Mesendoderm (in vitro differentiated cells): Measurements from ENCODE around the gene SLC6A17.

Experiments used
- DNase-seq: peaks from one replicate; pipeline ENCODE4 v3.0.0; 2013
- H2AK5ac ChIP-seq: 2 replicates; pipeline ENCODE4 v1.6.1; 2013; ENCODE audit warnings: low read length, inconsistent platforms
- H2BK120ac ChIP-seq: 2 replicates; pipeline ENCODE4 v1.6.1; 2013; ENCODE audit warnings: low read depth, mild to moderate bottlenecking, low read length, moderate library complexity, mixed read lengths
- H2BK15ac ChIP-seq: replicated peaks from 2 replicates; pipeline ENCODE4 v1.6.1; 2013; ENCODE audit warnings: low read depth, mild to moderate bottlenecking, moderate library complexity
- H2BK5ac ChIP-seq: 2 replicates; pipeline ENCODE4 v1.6.1; 2013; ENCODE audit warnings: low read length, inconsistent platforms
- H3K18ac ChIP-seq: 2 replicates; pipeline ENCODE4 v1.6.1; 2013; ENCODE audit warnings: mild to moderate bottlenecking, low read length, mixed read lengths
- H3K23ac ChIP-seq: one replicate; pipeline ENCODE4 v1.6.1; 2013; ENCODE audit warnings: low read length
- H3K27ac ChIP-seq: 2 replicates; pipeline ENCODE4 v1.5.1; 2013; ENCODE audit warnings: low read depth, mild to moderate bottlenecking, inconsistent platforms, low read length, moderate library complexity
- H3K27me3 ChIP-seq: 2 replicates; pipeline ENCODE4 v1.6.1; 2013; ENCODE audit warnings: low read length, control low read depth, mild to moderate bottlenecking, inconsistent platforms; ENCODE audit not compliant: insufficient read depth, poor library complexity
- H3K36me3 ChIP-seq: 2 replicates; pipeline ENCODE4 v1.6.1; 2013; ENCODE audit warnings: low read length, inconsistent platforms; ENCODE audit not compliant: control insufficient read depth, insufficient read depth
- H3K4ac ChIP-seq: one replicate; pipeline ENCODE4 v1.6.1; 2013; ENCODE audit warnings: low read depth, mild to moderate bottlenecking, low read length, moderate library complexity
- H3K4me1 ChIP-seq: 2 replicates; pipeline ENCODE4 v1.6.1; 2013; ENCODE audit warnings: low read depth, low read length, inconsistent platforms; ENCODE audit not compliant: control insufficient read depth
- H3K4me2 ChIP-seq: 2 replicates; pipeline ENCODE4 v1.6.1; 2013; ENCODE audit warnings: low read length
- H3K4me3 ChIP-seq: 2 replicates; pipeline ENCODE4 v1.5.1; 2013; ENCODE audit warnings: mild to moderate bottlenecking, low read length
- H3K56ac ChIP-seq: one replicate; pipeline ENCODE4 v1.6.1; 2013; ENCODE audit warnings: low read length
- H3K79me1 ChIP-seq: 2 replicates; pipeline ENCODE4 v1.6.1; 2013; ENCODE audit warnings: low read length, inconsistent platforms
- H3K79me2 ChIP-seq: 2 replicates; pipeline ENCODE4 v1.6.1; 2013; ENCODE audit warnings: mild to moderate bottlenecking, low read length; ENCODE audit not compliant: control insufficient read depth, insufficient read depth
- H3K9ac ChIP-seq: 2 replicates; pipeline ENCODE4 v1.6.1; 2013; ENCODE audit warnings: low read length, inconsistent platforms
- H4K5ac ChIP-seq: one replicate; pipeline ENCODE4 v1.6.1; 2013; ENCODE audit warnings: low read length
- H4K8ac ChIP-seq: one replicate; pipeline ENCODE4 v1.6.1; 2013; ENCODE audit warnings: low read depth, mild to moderate bottlenecking, control low read depth, low read length, moderate library complexity
- WGBS: extraction: QIAGEN DNeasy Blood & Tissue Kit; methylation state at CpG from one replicate; pipeline ENCODE4 v1.1.7; 2013; ENCODE audit warnings: low lambda C conversion rate, missing lambda C conversion rate; ENCODE audit not compliant: insufficient coverage; ENCODE audit errors: extremely low coverage; 5-methylcytosine and 5-hydroxymethylcytosine counted together

Gene SLC6A17

GRCh38 chr1:110241516-110241915, 91.2 kb downstream of the SLC6A17 start:
- no peak for DNase-seq
- H3K4me3 ChIP-seq: no peak overlapping the region
- WGBS: no CpG with 5 or more reads among the region's 2 CpGs
- no peak overlapping the region for H2BK120ac ChIP-seq
- H2BK15ac ChIP-seq: no peak overlapping the region
- H3K27ac ChIP-seq: no peak overlapping the region
- H3K79me2 ChIP-seq: no peaks in the 10 kb centered on the region
- no peaks in the 10 kb centered on the region for H3K27me3 ChIP-seq
- no peaks in the 10 kb centered on the region for H3K36me3 ChIP-seq
- no peak overlapping the region for H2BK5ac ChIP-seq
- no peak overlapping the region for H3K56ac ChIP-seq
- H4K5ac ChIP-seq: no peak overlapping the region
- H3K4ac ChIP-seq: no peak overlapping the region
- H3K4me1 ChIP-seq: peaks cover 2% of the 10 kb centered on the region
- no peak overlapping the region for H3K9ac ChIP-seq
- no peak overlapping the region for H3K23ac ChIP-seq
- H2AK5ac ChIP-seq: no peak overlapping the region
- no peak overlapping the region for H3K18ac ChIP-seq
- no peaks in the 10 kb centered on the region for H3K79me1 ChIP-seq
- no peak overlapping the region for H4K8ac ChIP-seq
- H3K4me2 ChIP-seq: no peak overlapping the region

DNA sequence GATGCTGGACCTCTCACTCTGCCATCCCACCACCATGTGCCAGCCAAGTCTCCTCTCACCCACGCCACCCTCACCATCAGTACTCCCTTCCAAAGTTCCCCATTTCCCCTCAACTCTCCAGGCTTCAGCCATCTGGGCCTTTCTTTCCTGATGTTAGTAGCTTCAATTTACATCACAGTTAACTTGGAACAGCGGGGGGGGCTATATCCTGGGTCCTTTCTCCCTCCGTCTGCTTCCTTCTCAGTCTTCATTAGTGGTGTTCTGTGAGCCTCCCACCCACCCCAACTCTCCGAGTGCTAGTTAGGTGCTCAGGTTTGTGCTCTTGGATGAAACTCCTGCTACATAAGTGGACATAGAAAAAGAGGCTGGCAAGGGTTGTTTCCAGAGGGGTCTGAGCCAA, 91.8 kb downstream of the SLC6A17 start:
- WGBS: no CpG with 5 or more reads among the region's 4 CpGs
- Histone ChIP-seq H3K56ac (no peak overlapping the region), H3K18ac (no peak overlapping the region), H3K9ac (no peak overlapping the region), H3K4ac (no peak overlapping the region), H3K23ac (no peak overlapping the region), H4K8ac (no peak overlapping the region), H3K4me1 (peaks cover 2% of the 10 kb centered on the region), H3K36me3 (no peaks in the 10 kb centered on the region), H3K4me2 (no peak overlapping the region), H3K79me1 (no peaks in the 10 kb centered on the region), H2AK5ac (no peak overlapping the region), H3K27ac (no peak overlapping the region), H4K5ac (no peak overlapping the region), H2BK5ac (no peak overlapping the region), H3K4me3 (no peak overlapping the region), H3K27me3 (no peaks in the 10 kb centered on the region), H2BK15ac (no peak overlapping the region), H3K79me2 (no peaks in the 10 kb centered on the region), H2BK120ac (no peak overlapping the region)
- no peak for DNase-seq

DNA sequence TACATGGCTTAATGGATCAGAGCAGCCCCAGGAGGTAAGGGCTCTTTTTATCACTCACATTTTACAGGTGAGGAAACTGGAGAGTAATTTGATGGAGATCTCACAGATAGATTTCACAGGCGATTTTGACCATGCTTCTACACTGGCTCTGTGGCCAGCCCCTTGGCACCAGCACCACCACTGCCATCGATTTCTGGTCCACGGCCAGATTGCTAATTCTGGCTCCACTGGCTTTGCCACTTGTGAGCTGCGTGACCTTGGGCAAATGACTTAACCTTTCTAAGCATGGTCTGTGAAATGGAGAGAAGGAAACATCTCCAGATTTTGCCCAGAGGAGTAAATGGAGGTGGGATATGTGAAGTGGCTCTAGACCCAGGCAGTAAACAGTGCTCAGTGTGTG, 92.4 kb downstream of the SLC6A17 start:
- H2BK15ac ChIP-seq: no peak overlapping the region
- no CpG with 5 or more reads among the region's 4 CpGs for WGBS
- H3K4me2 ChIP-seq: no peak overlapping the region
- no peaks in the 10 kb centered on the region for H3K79me1 ChIP-seq
- H3K27ac ChIP-seq: no peak overlapping the region
- no peak overlapping the region for H3K4ac ChIP-seq
- H3K23ac ChIP-seq: no peak overlapping the region
- no peak overlapping the region for H3K4me3 ChIP-seq
- H3K9ac ChIP-seq: no peak overlapping the region
- H2AK5ac ChIP-seq: no peak overlapping the region
- H3K79me2 ChIP-seq: no peaks in the 10 kb centered on the region
- H2BK5ac ChIP-seq: no peak overlapping the region
- peaks cover 2% of the 10 kb centered on the region for H3K4me1 ChIP-seq
- H4K8ac ChIP-seq: no peak overlapping the region
- H2BK120ac ChIP-seq: no peak overlapping the region
- no peak overlapping the region for H3K18ac ChIP-seq
- H3K56ac ChIP-seq: no peak overlapping the region
- H3K27me3 ChIP-seq: no peaks in the 10 kb centered on the region
- no peak for DNase-seq
- H3K36me3 ChIP-seq: no peaks in the 10 kb centered on the region
- H4K5ac ChIP-seq: no peak overlapping the region

DNA sequence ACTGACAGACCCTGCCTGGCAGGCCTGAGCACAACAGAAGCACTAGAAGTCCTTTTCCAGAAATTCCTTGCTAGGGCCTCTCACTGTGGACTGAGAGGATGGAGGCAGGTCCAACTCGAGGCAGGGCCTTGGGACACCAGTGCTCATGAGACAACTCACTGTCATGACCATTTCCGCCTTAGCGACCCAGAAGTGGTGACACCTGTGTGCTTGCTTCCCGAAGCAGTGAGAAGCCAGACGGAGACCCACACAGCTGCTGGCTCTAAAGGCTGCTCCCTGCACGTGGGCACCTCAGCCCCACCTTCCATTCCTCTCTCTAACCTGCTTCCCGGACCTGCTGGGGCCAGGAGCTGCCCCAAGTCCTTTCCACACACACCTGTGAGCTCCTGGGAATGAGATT, 92.9 kb downstream of the SLC6A17 start:
- no peaks in the 10 kb centered on the region for H3K79me1 ChIP-seq
- no peak overlapping the region for H2BK120ac ChIP-seq
- H3K4ac ChIP-seq: no peak overlapping the region
- H3K4me3 ChIP-seq: no peak overlapping the region
- no peak overlapping the region for H2AK5ac ChIP-seq
- no peak overlapping the region for H4K5ac ChIP-seq
- no peak overlapping the region for H3K4me2 ChIP-seq
- no peak for DNase-seq
- no peak overlapping the region for H3K18ac ChIP-seq
- no peaks in the 10 kb centered on the region for H3K79me2 ChIP-seq
- no peak overlapping the region for H3K56ac ChIP-seq
- no peak overlapping the region for H3K9ac ChIP-seq
- WGBS: no CpG with 5 or more reads among the region's 7 CpGs
- no peak overlapping the region for H4K8ac ChIP-seq
- no peak overlapping the region for H3K27ac ChIP-seq
- no peaks in the 10 kb centered on the region for H3K27me3 ChIP-seq
- H2BK5ac ChIP-seq: no peak overlapping the region
- H2BK15ac ChIP-seq: no peak overlapping the region
- H3K23ac ChIP-seq: no peak overlapping the region
- H3K4me1 ChIP-seq: peaks cover 2% of the 10 kb centered on the region
- no peaks in the 10 kb centered on the region for H3K36me3 ChIP-seq

DNA sequence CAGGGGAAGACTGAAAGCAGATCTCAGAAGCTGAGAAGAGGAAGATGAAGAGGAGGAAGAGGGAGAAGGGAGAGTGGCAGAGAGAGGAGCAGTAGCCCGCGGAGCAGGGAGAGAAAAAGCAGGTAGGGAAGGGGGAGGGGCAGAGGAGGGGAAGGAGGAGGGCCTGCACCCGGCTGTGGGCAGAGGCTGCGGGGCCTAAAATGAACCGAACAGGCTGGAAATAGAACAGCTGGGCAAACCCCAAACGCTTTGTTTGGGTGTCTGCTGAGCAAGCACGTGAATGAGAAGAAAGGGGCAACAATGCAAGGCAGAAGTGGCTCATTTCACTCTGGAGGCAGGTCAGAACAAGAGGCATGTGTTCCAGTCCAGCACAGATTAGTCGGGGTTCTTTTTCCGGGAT, 93.3 kb downstream of the SLC6A17 start:
- H3K4me2 ChIP-seq: no peak overlapping the region
- WGBS: no CpG with 5 or more reads among the region's 9 CpGs
- H3K79me1 ChIP-seq: no peaks in the 10 kb centered on the region
- no peak overlapping the region for H2BK15ac ChIP-seq
- H2AK5ac ChIP-seq: no peak overlapping the region
- H3K4me1 ChIP-seq: peaks cover 2% of the 10 kb centered on the region
- H4K8ac ChIP-seq: no peak overlapping the region
- DNase-seq: no peak
- H3K36me3 ChIP-seq: no peaks in the 10 kb centered on the region
- no peak overlapping the region for H4K5ac ChIP-seq
- H3K27me3 ChIP-seq: no peaks in the 10 kb centered on the region
- H3K79me2 ChIP-seq: no peaks in the 10 kb centered on the region
- no peak overlapping the region for H2BK120ac ChIP-seq
- H3K56ac ChIP-seq: no peak overlapping the region
- H3K23ac ChIP-seq: no peak overlapping the region
- H3K18ac ChIP-seq: no peak overlapping the region
- no peak overlapping the region for H2BK5ac ChIP-seq
- no peak overlapping the region for H3K9ac ChIP-seq
- no peak overlapping the region for H3K4me3 ChIP-seq
- no peak overlapping the region for H3K4ac ChIP-seq
- H3K27ac ChIP-seq: no peak overlapping the region

DNA sequence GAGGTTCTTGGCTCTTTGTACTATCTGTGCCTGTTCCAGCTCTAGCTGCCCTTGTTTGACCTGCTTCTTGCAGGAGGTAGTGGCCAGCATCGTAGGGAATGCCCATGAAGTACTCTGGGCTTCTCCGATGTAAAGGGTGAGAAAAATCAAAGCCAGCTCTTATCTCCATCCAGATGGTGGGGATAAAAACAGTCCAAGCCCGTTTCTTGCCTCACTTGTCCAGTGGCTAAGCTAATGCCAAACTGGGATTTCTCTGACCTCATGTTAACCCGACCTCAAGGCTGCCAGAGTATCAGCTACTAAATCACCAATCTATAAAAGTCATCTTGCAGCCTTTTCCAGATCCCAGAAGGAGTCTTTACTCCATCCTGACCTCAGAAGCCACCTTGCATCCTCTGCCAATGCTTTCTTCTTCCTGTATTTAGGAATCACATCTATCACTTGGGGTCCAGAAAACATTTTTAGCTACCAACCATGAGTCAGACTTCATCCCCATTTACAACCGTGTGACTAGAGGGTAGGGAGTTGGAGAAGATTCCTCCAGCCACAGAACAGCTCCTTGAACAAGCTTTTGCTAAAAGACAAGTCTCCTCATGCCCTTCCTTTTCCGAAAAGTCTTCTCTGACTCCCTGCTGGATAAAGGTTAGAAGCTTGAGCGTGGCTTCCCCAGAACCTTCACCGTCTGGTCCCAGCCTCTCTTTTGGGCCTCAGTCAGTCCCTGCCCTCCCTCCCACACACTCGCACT, 95.8 kb downstream of the SLC6A17 start:
- no CpG with 5 or more reads among the region's 9 CpGs for WGBS
- no peak overlapping the region for H3K18ac ChIP-seq
- DNase-seq: no peak

More for the DNA sequence above, 95.8 kb downstream of the SLC6A17 start:
- Histone ChIP-seq H3K4ac (no peak overlapping the region), H3K4me3 (no peak overlapping the region), H2AK5ac (no peak overlapping the region), H3K4me2 (no peak overlapping the region), H3K9ac (no peak overlapping the region), H3K23ac (no peak overlapping the region), H3K56ac (no peak overlapping the region), H2BK5ac (no peak overlapping the region), H3K27ac (no peak overlapping the region), H3K4me1 (no peaks in the 10 kb centered on the region), H2BK15ac (no peak overlapping the region), H3K36me3 (no peaks in the 10 kb centered on the region), H3K27me3 (no peaks in the 10 kb centered on the region), H2BK120ac (no peak overlapping the region), H4K5ac (no peak overlapping the region), H3K79me2 (no peaks in the 10 kb centered on the region), H4K8ac (no peak overlapping the region), H3K79me1 (no peaks in the 10 kb centered on the region)
